Body of pancreas (tissue), 4 donors: ENCODE results near the gene ATF7.

Source experiments
- POLR2A ChIP-seq, 3 donors: fragments of 450-650 bp; IDR thresholded peaks; one replicate each; pipeline ENCODE4 v1.6.1; 2016; ENCODE audit warnings: antibody characterized with exemption in 3 of 3, mild to moderate bottlenecking in 2 of 3
- TF ChIP-seq, protein P1 (sequence below), 7 experiments: fragments of 450-650 bp in 4 of 7; fragments of 200-600 bp in 3 of 7; sonication (generic) in 3 of 7; IDR thresholded peaks; one replicate each; pipeline ENCODE4 v1.5.1; 2016 to 2019; ENCODE audit warnings: antibody characterized with exemption in 7 of 7

DNA sequence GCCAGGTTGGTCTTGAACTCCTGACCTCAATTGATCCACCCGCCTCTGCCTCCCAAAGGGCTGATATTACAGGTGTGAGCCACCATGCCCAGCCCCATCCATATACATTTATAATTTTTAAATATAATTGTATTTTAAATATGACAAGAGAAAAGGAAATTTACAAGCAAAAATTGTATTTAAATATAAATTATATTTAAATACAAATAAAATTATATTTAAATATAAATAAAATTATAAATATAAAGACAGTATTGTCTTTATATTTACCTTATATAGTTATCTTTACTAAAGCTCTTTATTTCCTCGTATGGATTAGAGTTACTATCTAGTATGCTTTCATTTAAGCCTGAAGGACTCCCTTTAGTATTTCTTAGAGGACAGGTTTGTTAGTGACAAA is 11.9 kb upstream of the ATF7 start:
- TF ChIP-seq, protein P1, sequence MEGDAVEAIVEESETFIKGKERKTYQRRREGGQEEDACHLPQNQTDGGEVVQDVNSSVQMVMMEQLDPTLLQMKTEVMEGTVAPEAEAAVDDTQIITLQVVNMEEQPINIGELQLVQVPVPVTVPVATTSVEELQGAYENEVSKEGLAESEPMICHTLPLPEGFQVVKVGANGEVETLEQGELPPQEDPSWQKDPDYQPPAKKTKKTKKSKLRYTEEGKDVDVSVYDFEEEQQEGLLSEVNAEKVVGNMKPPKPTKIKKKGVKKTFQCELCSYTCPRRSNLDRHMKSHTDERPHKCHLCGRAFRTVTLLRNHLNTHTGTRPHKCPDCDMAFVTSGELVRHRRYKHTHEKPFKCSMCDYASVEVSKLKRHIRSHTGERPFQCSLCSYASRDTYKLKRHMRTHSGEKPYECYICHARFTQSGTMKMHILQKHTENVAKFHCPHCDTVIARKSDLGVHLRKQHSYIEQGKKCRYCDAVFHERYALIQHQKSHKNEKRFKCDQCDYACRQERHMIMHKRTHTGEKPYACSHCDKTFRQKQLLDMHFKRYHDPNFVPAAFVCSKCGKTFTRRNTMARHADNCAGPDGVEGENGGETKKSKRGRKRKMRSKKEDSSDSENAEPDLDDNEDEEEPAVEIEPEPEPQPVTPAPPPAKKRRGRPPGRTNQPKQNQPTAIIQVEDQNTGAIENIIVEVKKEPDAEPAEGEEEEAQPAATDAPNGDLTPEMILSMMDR (IDR thresholded peaks at IDR 0.05): no peak
- no peak for TF ChIP-seq POLR2A (IDR thresholded peaks at IDR 0.05)
